Tibial nerve (tissue), 4 donors: ENCODE results near the gene PRKG2. TPM values are rescaled to one million over a fixed set of nuclear protein-coding genes. Genes with fewer than 3 reads are reported as not detected.

Experiments
- DNase-seq, 2 donors: peaks; one replicate each; pipeline ENCODE4 v3.0.0-alpha.2; 2019; ENCODE audit warnings: low spot score in 2 of 2
- H3K27ac ChIP-seq, 4 donors: fragments of 200-600 bp; sonication (generic) in 3 of 4; one replicate each; pipeline ENCODE4 v1.5.1; 2017 to 2019; ENCODE audit warnings: mild to moderate bottlenecking in 1 of 4
- H3K27me3 ChIP-seq, 2 donors: fragments of 200-600 bp; sonication (generic) in 1 of 2; one replicate each; pipeline versions ENCODE4 v1.5.1 to v1.6.0; 2017 to 2019
- H3K36me3 ChIP-seq, 3 donors: fragments of 200-600 bp; sonication (generic); one replicate each; pipeline ENCODE4 v1.5.1; 2018 to 2019
- H3K4me1 ChIP-seq, 4 donors: fragments of 200-600 bp; sonication (generic) in 3 of 4; one replicate each; pipeline ENCODE4 v1.5.1; 2017 to 2019
- H3K4me3 ChIP-seq, 4 donors: fragments of 200-600 bp; sonication (generic) in 3 of 4; one replicate each; pipeline ENCODE4 v1.5.1; 2017 to 2019; ENCODE audit warnings: mild to moderate bottlenecking in 1 of 4, moderate library complexity in 1 of 4
- H3K9me3 ChIP-seq, 4 donors: fragments of 200-600 bp; sonication (generic) in 3 of 4; one replicate each; pipeline ENCODE4 v1.5.1; 2017 to 2019
- EP300 ChIP-seq, 2 donors: sonication (generic); formaldehyde crosslinking; IDR thresholded peaks; one replicate each; pipeline ENCODE4 v1.6.1; 2017; ENCODE audit warnings: antibody characterized with exemption in 2 of 2, mild to moderate bottlenecking in 1 of 2
- POLR2A ChIP-seq, 2 donors: fragments of 450-650 bp; IDR thresholded peaks; one replicate each; pipeline ENCODE4 v1.6.1; 2017; ENCODE audit warnings: antibody characterized with exemption in 2 of 2, mild to moderate bottlenecking in 2 of 2, moderate library complexity in 2 of 2
- WGBS, 2 donors: methylation state at CpG; one replicate each; pipeline ENCODE4 v1.1.5; 2018; 5-methylcytosine and 5-hydroxymethylcytosine counted together
- total RNA-seq, 4 donors: library from RNA; depleted of rRNA; stranded (reverse); fragments of >200 nt; gene quantifications; one replicate each; pipeline ENCODE4 v1.1.0, GENCODE V29; 2016
- TF ChIP-seq, protein P1 (sequence below), 5 experiments: fragments of 200-600 bp in 3 of 5; fragments of 450-650 bp in 2 of 5; sonication (generic) in 3 of 5; IDR thresholded peaks; one replicate each; pipeline ENCODE4 v1.5.1; 2016 to 2019; ENCODE audit warnings: antibody characterized with exemption in 5 of 5, mild to moderate bottlenecking in 3 of 5, moderate library complexity in 2 of 5

PRKG2 gene
- total RNA-seq, 4 donors from 2014 or later = 0.30 to 4.4 (median 2.4) TPM

GRCh38 chr4:81038636-81039350 is 176.2 kb downstream of the PRKG2 start:
- 53 to 71% methylated on average over 1 of the region's 1 CpG for WGBS, 2 donors
- TF ChIP-seq EP300 (IDR thresholded peaks at IDR 0.05) (no peak), POLR2A (IDR thresholded peaks at IDR 0.05) (no peak)
- TF ChIP-seq, protein P1, sequence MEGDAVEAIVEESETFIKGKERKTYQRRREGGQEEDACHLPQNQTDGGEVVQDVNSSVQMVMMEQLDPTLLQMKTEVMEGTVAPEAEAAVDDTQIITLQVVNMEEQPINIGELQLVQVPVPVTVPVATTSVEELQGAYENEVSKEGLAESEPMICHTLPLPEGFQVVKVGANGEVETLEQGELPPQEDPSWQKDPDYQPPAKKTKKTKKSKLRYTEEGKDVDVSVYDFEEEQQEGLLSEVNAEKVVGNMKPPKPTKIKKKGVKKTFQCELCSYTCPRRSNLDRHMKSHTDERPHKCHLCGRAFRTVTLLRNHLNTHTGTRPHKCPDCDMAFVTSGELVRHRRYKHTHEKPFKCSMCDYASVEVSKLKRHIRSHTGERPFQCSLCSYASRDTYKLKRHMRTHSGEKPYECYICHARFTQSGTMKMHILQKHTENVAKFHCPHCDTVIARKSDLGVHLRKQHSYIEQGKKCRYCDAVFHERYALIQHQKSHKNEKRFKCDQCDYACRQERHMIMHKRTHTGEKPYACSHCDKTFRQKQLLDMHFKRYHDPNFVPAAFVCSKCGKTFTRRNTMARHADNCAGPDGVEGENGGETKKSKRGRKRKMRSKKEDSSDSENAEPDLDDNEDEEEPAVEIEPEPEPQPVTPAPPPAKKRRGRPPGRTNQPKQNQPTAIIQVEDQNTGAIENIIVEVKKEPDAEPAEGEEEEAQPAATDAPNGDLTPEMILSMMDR (IDR thresholded peaks at IDR 0.05) = no peak
- Histone ChIP-seq H3K27me3 (peaks cover 0 to 5% of the 10 kb centered on the region in 2 donors), H3K4me1 (no peaks in the 10 kb centered on the region), H3K36me3 (no peaks in the 10 kb centered on the region), H3K4me3 (no peak overlapping the region), H3K27ac (peak overlapping the region in 1 of 4 donors; percentile 7), H3K9me3 (no peaks in the 10 kb centered on the region)
- DNase-seq = no peak

Other genes with a start within 250 kb of the PRKG2 start
- gene BMP3, start 184.5 kb downstream of the PRKG2 start, total RNA-seq = 10 to 100 TPM; 17.4 to 55.3 (median 46.9) TPM